ENCODE measurements around the gene ARHGEF4.

The ARHGEF4 gene

DNA sequence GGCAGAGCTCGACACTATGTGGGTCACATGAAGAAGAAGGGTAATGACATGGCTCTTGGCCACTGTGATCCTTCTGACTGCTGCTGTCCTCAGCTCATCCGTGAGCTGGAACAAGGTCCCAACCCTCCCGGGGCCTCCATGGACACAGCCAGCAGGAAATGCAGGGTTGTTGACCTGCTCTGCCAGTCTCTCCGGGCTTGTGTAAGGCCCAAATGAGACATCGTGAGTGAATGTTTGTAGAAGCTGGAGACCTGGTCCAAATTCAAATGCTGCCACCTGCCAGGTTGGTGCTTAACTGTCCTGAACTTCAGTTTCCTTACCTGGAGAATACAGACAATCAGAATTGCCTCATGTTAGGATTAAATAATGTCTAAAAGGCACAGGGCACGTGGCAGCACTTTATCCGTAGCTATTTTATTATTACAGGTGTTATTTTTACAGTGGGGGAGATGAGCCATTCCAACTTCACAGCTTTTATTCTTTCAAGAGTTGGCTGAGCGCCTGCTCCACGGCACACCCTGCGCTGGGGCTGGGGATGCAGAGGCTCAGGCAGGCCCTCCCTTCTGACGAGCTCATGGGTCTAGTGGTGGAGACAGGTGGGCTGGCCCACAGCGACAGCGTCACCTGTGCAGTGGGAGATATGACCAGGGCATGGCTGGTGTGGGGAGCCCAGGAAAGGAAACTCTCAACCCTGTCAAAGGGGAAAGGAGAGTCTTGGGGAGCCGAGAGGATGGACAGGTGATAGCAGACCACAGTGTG lies 15.1 kb downstream of the ARHGEF4 start:
- DNase-seq, result no peak

DNA sequence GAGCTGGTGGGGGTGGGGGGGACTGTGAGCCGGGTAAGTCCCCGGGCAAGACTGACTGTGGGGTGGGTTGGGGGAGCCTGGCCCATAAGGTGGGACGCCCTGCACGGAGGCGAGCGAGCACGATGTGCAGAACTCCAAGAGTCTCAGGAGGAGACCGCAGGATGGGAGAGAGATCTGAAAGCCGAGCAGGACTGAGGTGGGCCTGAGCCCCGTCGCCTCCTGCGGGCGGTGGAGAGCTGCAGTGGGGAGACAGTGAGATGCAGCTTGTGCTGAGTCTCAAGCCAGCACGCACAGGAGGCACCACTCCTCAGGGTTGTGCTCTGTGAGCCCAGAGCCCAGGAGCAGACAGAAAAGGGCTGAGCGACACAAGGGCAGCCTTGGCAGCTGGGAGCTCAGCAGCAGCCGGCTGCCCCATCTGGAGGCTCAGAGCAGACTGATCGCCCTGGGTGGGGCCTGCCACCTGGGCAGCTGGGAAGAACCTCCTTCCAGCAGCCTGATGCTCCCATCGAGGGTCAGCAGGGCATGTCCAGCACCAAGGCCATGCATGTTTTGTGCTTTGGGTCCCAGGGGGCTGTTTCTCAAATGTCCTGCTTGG lies 15.9 kb downstream of the ARHGEF4 start:
- DNase-seq, result no peak

DNA sequence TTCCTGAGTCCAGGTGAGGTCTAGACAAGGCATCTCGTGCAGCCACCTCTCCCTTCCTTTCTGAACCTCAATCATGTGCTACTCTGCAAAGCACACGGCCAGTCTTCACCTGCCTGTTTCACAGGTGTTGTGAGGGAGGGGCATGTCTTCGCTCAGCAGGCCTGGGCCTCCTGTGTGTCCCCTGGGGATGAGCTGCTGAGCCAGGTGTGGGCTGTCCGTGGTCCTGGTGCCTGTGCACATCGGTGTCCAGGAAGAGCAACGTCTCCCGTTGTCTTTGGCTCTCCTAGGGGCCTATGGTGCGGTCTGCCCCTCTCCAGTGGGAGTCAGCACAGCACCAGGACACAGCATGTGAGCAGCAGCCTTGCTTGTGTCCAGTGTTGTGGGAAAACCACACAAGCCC lies 16.7 kb downstream of the ARHGEF4 start:
- DNase-seq, result no peak

DNA sequence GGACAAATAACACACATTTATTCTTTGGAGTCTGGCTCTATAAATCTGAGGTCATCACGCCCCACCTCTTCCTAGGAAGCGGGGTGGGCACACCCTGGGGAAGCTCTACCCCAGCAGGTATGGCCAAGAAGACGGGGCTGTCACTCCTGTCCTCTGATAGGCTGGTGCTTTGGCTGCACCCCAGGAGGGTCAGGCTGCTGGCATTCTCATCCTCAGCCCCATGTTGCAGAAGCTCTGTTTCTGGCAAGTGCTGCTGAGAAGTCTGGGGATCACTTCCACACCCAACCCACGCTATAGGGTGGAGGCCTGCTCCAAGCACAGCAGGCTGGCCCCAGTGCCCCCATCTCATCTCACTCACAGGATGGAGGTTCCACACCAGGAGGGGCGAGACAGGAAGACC lies 17.6 kb downstream of the ARHGEF4 start:
- no peak for DNase-seq

DNA sequence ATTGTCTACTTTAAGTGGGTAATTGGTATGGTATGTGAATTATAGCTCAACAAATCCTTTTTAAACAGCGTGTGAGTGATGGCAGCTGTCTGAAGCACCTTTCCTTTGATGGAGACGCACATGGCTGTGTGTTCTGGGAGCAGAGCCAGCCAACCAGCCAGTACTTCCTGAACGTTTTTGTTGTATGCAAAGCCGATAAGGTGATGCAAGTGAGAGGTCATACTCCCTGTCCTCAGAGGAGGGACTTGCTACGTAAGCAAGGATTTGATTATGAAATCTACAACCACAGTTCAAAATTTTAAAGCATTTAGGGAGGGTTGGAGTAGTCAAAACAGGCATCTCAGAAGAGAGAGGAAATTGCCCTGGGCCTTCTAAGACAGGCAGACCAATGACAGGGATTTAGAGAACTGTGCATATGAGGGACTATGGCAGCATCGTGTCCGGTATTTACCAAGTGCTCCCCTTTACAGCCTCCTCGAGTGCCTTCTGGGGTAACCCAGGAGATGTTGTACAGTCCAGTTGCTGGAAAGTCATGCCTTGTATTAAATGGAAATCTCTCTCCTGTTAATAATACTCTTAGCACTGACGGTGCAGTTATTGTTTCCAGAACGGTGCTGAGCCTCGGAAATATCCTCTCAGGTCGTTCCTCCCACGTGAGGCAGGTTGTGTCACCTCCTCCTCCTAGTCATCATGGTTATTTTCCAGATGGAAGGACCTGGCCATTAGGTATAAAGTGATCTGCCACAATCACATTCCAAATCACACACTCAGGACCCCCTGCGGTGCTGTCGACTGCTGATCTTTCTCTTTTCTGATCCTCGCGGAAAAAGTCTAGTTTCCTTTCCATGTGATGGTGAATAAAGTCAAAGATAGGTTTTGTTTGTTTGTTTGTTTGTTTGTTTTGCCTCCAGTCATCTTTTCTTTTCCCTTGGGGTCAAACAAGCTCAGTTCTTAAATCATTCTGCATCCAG lies 28.4 kb downstream of the ARHGEF4 start:
- DNase-seq, result no peak

DNA sequence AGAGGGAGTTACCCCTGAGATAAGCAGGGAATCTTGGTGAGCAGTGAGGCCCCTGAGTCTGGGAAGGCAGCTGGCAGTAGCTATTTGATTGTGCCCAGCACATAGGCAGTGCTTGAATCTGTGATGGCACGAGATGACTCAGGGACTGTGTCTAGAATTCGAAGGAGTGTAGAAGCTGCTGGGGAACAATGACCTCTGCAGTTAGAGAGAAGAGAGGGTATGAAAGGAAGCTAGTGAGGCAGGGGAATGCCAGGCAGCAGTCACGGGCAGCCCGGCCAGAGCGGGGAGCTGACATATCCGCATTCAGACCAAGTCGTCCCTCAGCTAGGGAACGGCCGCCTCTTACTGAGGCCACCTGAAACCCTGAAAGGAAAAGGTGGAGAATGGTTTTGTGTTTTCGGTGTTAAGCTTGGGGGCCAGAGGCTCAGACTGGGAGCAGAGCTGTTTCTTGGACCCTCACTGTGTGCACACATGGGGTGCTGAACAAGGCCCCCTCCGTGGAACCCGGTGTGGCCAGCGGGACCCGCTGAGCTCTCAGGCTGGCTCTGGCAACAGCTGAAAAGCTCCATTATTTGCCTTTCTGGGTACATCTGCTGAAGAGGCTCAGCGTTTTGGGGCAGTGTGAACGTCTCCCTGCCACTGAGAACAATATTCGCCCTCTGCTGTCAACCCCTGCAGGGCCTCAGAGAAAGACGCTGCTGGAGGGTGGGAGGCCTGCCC lies 32.9 kb downstream of the ARHGEF4 start:
- no peak for DNase-seq

DNA sequence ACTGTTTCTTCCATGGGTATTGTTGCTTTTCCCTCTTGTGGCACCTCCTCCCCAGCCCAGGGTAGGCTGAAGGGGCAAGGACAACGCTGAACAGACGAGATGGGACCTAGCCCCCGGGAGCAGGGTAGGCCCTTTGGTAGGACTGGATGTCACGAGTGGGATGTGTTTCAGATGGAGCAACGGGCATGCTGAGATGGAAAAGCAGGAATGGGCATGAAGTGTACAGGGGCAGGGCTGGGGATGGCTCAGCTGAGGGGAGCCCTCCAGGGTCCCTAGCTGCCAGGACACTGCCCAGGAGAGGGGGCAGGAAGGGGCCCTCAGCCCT lies 33.4 kb downstream of the ARHGEF4 start:
- no peak for DNase-seq

DNA sequence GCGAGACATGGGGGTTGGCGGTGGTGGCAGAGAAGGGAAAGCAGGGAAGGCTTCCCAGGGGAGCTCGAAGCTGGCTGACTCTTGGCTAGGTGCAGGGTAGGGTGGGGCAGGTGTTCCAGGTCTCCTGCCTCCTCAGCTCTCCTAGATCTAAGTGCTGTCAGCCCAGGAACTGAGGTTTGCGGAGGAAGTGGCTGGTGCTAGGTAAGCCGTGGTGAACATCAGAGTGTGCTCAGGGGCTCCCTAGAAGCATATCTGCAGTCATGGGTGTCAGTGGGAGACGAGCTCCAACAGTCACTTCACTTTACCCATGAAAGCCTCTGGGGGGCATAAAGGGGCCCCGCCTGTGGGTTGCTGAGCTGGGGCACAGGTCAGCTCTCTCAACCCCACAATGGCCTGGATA lies 34.1 kb downstream of the ARHGEF4 start:
- no peak for DNase-seq

DNA sequence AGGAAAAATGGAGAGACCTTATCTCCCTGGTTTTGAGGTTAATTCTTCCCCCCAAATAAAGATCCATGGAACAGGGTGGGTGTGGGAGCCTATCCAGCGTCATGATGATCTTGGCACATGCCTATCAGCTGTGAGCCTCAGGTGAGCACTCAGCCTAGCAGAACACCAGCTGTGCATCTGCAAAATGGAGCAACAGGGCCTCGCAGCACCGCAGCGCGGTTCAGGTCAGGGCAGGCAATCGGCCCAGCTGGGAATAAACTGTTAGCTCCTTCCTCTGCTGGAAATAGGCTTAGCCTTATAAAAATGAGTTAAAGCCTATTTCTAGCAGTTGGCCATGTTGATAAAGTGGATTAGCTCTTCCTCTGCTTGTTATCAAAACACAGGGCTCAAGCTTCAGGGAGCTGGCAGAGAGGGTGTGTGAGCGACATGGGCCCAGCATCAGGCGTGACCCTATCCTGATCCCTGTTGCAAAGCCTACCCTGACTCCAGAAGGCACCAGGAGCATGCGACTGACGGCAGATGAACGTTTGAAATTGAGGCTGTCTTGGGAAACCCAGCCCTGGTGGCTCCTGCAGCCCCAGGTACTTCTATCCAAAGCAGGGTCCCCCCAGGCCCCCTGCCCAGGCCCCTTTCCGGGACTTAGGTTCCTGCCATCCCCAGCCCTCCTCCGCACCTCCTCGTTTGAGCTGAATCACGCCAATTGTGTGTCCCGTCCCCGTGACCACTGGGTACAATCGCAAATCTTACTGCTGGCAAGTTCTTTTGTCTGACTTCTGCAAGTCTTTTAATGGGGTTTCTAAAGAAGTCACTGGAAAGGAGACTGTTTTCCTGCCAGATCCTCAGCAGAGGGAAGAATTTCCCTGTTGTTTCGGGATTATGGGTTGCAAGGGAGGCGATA lies 35.4 kb downstream of the ARHGEF4 start:
- DNase-seq, result no peak

DNA sequence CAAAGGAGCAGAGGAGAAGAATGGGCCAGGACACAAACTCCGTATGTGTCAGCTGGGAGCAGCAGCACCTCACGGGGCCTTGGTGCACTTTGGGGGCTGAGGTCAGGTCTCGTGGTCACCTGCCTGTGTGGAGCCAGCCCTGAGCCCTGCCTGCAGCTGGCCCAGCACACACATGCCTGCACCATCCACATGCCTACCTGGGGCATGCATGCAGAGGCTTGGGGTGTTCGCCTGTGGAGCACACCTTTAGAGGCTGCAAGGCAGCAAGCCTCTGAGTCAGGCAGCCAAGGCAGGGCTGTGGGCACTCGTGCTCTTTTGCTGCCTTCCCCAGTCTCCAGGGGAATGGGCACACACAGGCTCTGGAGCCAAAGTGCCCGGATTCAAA lies 36.0 kb downstream of the ARHGEF4 start:
- no peak for DNase-seq

DNA sequence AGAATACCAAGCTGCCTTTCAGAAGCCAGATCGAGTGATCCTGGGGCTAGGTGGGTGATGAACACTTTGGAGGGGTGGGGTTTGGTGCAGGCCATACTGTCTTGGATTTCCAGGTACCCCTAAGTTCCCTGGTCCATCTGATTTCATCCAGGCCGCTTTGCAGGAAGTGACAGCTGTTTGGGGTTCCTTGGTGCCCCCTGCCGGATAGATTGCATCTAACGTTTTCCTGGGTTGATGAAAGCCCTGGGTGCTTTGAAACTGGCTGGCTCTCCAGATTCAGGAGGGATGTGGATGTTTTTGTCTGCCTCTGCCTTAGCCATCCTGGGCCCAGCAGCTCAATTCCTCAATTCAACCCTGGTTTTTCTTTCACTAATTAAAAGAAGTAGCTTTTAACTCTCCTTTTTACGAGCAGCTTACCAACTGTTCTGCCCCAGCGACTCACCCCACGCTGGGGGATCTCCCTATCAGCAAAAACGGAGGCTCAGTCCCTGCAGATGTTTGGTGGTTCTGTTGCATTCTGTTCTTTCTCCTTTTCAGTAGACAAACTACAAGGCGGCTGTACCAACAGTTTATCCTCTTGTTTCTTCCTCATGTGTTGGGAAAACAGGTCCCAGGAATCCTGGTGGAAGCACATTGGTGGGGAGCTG lies 37.1 kb downstream of the ARHGEF4 start:
- DNase-seq, result peak; percentile 78

DNA sequence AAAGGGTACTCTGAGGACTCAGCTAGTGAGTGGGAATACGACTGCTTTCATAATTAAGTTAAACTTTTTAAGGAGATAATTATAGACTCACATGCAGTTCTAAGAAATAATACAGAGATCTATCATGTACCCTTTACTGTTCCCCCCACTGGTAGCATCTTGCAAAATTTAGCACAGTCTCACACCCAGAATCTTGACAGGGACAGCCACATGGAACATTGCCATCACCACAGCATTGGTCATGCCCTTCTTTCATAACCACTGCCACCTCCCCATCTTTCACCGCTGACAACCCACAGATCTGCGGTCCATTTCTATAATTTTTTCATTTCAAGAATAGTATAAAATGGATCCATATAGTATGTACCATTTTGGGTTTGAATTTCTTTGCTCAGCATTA lies 37.8 kb downstream of the ARHGEF4 start:
- DNase-seq, result no peak

DNA sequence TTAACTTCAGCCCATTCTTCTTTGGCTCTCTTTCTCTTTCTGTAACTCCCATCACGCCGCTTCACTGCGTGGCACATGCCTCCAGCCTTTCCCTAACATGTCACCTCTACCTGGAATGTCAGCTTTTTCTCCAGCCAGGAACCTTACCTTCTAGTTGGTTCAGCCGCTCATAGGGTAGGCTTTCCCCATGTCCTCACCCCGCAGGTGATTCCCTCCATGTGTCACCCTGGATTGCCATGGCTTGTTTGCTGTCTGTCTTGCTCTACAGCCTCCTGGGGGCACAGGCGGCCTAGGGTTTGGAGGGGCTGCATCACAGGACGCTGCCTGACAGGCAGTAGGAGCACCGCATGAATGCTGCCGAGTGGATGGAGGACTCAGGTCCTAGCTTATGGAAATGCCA lies 39.2 kb downstream of the ARHGEF4 start:
- no peak for DNase-seq

DNA sequence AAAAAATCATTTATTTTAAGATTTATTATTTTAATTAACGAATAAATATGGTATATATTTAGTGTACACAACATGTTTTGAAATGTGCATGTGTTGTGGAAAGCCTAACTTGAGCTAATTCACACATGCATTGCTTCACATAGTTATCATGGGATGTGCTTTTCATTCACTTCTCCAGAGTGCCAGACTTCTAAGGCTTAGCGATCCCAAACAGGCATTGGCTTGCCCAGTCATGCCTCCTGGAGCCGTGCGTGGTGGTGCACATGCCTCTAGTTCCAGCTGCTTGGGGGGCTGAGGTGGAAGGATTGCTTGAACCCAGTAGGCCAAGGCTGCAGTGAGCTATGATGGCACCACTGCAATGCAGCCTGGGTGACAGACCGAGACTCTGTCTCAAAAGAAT lies 40.5 kb downstream of the ARHGEF4 start:
- DNase-seq, result no peak

DNA sequence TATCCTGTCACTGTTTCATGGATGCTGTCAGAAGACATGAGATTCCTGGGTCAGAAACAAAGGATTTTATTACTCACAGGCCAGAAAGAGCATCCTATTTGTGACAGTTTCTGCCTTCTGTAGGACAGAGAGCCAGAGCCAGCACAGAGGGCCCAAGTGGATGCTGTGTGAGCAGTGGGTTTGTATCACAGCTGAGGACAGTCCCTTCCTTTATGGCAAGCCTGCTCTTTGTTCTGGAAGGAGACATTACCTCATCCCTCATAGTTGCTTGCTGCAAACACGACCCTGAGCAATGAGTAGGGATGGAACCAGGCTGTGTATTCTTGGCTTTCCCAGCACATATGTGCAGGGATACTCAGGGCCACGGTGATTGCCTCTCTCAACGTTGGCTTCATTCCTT lies 41.6 kb downstream of the ARHGEF4 start:
- DNase-seq, result no peak

DNA sequence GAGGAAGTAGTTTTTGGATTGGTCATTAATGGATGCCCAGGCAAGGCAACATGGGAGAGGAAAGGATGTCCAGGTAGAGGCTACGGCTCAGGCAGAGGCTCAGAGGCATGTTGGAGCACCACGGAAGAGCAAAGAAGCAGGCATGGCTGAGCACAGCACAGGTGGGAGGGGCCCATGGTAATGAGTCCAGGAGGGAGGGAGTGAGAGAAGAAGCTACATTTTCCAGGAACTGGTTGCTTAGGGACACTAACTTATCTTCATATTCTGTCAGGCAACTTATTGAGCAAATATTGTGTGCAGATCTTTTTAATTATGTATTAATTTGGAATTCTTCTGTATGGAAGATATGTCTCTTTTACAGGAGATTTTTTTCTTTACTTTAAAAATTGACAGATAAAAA lies 42.2 kb downstream of the ARHGEF4 start:
- DNase-seq, result no peak

DNA sequence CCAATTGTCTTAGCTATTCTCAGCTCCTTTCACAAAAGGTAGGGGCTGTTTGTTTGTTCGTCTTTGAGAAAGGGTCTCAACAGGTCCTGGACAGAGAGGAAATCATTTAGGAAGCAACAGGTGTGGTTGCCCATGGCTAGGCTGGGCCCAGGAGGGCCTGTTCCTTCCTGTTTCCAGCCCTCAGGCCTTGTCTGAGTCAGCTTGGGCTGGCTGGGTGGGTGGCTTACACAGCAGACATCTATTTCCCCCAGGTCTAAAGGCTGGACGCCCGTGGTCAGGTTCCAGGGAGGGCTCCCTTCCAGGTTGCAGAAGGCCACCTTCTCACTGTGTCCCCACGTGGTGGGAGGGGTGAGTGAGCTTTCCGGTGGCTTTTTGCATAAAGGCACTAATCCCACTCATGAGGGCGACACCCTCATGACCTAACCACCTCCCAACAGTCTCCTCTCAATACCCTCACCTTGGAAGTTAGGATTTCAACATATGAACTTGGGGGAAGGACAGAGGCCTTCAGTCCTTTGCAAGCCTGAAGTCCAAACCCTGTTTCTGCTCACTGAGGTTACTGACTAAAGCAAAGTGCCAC lies 45.5 kb downstream of the ARHGEF4 start:
- no peak for DNase-seq

DNA sequence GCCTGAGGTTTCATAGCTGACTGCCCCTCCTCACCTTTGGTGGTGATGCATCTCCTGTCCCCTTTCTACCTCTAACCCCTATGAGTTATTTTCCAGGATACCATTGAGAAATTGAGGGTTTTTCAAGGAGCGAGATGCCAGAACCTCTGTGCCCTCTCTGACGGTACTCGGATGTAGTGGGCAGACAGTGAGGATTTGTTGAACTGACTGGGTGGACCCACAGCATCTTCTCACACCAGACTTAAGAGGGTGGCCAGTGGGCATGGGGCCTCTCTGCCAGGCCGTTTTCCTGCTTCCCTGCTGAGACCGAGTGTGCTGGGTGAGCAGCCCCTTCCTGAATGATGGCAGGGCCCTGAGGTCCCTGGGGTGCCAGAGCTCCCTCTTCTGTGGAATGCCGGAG lies 46.3 kb downstream of the ARHGEF4 start:
- no peak for DNase-seq

DNA sequence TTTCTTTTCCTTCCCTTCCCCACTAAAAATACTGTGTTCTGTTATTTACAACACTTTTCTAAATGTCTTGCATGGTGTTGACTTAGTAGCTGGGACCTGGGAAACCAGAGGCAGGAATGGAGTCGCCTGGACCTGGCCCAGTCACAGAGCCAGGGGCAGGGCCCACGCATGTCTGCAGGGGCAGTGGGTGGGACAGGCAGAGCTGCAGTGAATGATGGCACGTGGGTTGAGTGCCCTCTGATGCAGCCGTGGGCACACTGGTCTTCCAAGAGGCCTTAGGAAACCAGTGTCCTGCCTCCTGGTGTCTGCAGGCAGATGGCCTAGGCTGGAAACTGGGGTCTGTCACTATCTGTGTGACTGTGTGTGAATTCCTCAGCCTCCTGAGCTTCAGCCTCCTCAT lies 46.8 kb downstream of the ARHGEF4 start:
- DNase-seq, result no peak

DNA sequence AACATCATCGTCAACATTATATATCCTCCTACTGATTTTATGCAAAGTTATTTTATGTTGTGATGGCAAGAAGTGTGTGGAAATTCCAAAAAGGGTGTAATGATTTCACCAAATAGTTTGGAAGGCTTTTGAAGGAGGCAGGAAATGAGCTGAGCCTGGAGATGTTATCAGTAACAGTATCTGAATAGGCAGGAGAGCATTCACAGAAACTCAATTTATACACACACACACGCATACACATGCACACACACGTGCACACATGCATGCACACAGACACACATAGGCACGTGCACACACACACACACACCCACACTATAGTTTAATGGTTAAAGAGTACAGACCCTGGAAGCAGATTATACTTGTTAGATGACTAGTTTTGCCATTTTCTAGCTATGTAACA lies 47.3 kb downstream of the ARHGEF4 start:
- DNase-seq, result no peak

DNA sequence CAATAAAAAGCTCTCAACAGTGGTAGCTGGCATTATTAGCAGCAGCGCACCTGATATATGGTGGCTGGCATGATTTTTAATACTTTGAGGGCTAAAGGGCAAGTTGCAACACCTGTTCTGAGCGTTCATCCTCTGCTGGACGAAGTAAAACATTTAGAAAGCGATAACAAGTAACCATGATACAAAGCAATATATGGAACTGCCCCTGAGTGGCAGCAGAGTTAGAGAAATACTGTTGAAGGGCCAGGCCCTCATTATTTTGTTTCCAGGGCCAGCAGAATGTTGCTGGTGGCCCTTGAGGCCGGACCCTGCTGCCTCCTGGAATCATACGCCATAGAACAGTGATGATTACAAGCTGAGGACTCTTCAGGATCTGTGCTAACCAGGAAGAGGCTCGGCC lies 47.8 kb downstream of the ARHGEF4 start:
- DNase-seq, result no peak

All from CD4-positive, alpha-beta T cell treated with Interleukin-17A for 4 hours (primary cell).